Stimulated activated CD4-positive, alpha-beta T cell treated with anti-CD3 and anti-CD28 coated beads, Interleukin-2, amount 100 ng/mL, for 24 hours (primary cell): ENCODE data around the gene HADHA.
A peak's percentile ranks its signal among the peaks of the same experiment; 100 is the strongest.

Source experiments
- DNase-seq, 2 donors: peaks; one replicate each; pipeline ENCODE4 v3.0.0-alpha.2; 2020

Gene HADHA

DNA sequence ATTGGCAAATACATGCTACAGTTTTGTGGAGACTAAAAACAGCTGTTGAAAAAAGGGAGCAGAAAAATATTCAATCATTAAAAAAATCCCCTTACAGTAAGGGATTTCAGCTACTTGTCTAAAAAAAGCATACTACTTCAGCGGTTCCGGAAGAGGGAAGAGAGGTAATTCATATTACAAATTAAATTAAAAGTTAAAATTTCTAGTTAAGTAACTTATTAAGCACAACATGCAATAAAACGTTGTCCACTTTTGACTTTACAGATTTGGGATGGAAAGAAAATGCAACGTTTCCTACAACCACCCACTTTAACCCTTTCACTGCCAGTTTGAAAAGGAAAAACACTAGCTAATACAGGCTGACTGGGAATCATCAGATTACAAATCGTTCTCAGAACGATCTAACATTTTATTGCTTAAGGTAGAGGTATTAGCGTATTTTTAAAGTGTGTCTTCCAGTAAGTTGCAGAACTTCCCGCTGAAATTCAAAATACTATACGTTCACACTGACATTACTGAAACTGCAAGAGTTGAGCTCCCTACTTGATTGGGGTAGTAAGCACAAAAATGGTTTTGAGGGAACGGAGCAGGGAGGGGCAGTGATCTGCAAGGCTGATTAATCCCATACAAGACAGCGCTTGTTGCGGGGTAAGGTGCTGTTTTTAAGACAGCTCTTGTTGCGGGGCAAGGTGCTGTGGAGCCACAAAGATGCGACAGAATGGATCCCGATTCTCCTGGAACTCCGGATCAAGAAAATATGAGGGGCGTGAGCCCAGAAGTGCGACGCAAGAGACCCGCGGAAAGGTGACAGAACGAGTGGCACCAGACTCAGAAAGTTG lies 743 bp downstream of the HADHA start:
- peak in 1 of 2 donors; percentile 33 for DNase-seq

DNA sequence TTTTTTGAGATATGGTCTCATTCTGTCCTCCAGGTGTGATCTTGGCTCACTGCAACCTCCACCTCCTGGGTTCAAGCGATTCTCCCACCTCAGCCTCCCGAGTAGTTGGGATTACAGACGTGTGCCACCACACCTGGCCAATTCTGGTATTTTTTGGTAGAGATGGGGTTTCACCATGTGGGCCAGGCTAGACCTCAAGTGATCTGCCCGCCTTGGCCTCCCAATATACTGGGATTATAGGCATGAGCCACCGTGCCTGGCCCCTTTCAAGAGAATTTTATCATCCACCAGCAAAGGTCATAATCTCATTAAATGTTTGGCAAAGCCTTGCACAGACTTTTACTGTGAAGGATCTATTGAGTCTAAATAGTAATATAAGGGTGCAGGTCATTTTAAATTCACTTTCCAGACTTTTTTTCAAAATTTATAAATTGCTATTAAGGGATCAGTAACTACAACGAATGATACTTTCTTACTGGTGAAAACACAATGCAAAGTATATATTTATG lies 2.5 kb downstream of the HADHA start:
- DNase-seq = no peak

DNA sequence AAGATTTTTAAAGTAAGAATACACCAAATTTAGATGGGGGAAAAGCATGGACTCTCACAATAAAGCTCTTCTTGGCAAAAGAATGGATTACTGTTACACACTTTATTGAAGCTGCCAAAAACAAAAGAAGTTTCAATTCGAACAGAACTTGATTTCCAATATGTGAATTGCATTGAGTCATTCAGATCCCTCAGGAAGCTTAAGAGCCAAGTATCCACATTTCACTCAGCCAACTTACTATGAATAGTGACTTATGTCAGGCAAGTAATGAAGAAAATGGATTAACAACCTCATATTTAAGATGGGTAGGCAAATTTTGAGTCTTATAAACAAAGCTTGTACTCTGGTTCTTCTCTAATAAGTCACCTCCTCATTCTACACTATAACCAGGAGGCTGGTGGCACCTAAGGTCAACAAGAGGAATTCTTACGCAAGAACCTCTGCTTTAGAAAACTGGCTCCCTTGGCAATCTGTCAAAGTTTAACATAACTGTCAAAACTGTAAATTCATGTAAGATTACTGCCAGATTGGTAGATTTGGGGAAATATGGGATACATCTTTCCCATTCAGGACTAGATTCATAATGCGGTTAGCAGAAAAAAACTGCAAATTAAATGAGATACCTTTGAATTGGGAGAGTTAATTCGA lies 6.0 kb downstream of the HADHA start:
- DNase-seq = no peak

DNA sequence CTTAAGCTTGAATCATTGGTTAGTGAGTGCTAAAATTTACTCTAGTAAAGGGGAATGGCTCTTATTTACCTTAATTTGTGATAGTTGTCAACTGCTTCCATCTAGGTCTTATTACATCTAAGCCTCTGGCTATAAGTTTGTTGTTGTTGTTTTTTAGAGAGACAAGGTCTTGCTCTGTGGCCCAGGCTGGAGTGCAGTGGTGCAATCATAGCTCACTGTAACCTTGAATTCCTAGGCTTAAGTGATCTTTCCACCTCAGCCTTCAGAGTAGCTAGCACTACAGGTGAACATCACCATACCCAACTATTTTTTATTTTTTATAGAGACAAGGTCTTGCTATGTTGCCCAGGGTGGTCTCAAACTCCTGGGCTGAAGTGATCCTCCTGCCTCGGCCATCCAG lies 6.6 kb downstream of the HADHA start:
- DNase-seq = no peak

DNA sequence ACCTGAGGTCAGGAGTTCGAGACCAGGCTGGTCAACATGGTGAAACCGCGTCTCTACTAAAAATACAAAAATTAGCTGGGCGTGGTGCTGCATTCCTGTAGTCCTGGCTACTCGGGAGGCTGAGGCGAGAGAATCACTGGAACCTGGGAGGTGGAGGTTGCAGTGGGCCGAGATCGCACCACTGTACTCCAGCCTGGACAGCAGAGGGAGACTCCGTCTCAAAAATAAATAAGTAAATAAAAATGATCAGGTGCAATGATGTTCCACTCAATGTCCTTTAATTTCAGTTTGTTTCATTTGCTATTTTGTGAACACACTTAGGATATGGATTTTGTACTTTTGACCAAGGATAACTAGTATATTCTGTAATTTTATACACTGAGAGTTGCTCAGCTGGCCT lies 9.3 kb downstream of the HADHA start:
- DNase-seq = no peak

DNA sequence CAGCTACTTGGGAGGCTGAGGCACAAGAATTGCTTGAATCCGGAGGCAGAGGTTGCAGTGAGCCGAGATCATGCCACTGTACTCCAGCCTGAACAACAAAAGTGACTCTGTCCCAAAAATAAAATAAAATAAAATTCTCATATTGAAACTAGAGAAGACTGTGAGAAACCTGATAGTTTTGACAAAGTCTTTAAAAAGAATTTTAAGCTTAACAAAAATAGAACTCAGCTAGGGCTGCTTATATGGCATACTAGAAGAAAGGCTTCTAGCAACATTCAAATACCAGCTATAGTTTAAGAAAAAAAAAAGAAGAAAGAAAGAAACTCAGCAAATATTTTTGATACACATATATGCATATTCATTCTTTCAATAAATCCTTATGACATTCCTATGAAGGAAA lies 13.6 kb downstream of the HADHA start:
- no peak for DNase-seq

DNA sequence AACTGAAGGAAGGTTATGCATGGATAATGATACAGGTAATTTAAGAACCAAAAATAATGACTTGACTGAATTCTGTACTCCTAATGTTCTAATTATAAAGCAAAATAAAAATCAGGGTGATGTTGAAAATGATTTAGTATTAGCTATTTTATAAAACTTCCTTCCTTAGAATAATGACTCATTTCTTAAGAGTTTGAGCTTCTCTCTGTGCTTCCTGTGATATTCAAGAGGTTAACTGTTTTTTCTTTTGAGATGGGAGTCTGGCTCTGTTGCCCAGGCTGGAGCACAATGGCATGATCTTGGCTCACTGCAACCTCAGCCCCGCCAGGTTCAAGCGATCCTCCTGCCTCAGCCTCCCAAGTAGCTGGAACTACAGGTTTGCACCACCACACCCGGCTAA lies 14.8 kb downstream of the HADHA start:
- DNase-seq = no peak

DNA sequence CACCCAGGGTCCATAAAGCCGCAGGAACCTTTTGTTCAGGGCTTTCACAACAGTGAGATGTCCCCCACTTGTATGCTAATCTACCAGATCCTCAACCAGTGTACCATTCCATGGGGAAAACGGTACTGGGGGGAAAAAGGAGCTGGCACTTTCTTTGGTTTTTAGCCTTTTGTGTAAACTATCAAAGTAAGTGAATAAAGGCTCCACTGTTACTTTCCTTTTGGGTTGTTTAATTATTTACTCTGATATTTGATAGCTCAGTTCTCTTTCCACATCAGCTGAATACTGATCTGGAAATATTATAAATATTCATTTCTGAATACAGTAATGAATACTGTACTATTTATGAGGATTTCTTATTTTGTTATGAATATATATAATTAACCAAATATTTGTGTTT lies 20.3 kb downstream of the HADHA start:
- DNase-seq = no peak

DNA sequence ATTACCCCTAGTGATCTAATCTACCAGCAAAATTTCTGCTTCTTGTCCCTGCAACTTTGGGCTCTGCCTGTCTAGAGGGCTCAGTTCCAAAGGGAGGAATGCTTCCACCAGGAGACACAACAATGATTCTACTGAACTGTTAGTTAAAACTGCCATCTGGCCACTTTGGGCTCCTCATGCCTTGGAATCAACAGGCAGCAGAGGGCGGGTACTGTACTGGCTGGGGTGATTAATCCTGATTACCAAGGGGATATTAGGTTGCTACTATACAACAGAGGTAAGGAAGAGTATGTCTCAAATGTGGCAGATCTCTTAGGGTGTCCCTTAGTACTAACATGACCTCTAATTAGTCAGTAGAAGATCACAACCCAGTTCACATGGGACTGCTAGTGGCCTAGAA lies 21.4 kb downstream of the HADHA start:
- no peak for DNase-seq

DNA sequence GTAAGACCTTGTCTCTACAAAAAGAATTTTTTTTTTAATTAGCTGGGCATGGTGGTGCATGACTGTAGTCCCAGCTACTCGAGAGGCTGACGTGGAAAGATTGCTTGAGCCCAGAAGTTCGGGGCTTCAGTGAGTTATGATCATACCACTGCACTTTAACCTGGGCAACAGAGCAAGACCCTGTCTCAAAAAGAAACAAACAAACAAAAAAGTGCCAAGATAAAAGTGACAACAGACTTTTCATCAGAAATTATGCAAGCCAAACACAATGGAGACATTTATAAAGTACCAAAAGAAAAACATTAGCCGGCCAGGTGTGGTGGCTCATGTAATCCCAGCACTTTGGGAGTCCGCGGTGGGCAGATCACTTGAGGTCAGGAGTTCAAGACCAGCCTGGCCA lies 26.7 kb downstream of the HADHA start:
- no peak for DNase-seq

DNA sequence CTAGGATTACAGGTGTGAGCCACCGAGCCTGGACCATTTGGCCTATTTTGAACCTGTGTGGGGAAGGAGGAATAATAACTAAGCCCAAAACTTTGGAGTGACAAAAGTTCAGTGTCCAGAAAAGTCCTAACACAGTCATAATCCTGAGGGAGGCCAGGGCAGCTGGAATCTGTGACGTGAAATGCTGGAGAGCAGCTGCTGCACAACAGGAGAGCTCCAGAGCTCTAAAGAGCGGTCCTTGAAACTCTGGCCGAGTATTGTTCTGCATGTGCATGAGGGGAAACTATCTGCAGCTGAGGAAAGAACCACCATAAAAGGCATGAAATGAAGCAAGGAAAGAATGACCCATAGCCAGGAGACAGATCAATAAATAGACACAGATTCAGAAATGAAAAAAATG lies 27.8 kb downstream of the HADHA start:
- DNase-seq = no peak

DNA sequence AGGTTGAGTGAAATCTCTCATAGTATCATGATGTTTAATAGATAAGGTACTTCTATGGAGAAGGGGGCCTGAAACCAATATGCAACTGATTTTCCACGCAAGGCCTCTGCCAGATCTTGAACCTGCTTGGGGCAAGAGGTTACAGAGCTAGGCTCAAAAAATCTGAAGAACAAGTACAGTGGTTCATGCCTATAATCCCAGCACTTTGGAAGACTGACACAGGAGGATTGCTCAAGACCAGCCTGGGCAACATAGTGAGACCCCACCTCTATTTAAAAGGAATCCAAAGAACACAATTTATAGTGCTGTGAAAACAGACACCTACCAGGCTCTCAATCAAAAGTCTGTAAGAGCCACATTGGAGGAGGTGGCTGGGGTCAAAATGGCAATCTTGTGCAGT lies 28.6 kb downstream of the HADHA start:
- DNase-seq = no peak

DNA sequence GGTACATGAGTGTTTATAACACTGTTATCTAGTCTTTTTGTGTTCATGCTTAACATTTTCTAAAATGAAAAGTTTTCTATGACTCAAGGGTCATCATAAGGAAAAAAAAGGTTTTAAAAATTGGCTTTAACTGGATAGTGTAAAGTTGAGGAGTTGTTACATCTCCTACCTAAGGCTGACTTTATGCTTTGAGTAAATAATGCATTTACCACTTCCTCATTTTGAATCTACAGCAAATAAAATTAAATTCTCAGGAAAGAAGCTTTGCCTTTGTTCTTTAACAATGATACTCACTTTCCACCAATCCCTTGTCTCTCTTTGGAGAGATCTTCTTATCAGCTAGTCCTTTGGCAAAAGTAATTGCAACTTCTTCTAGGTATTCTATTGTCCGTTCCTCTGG lies 29.7 kb downstream of the HADHA start:
- DNase-seq = no peak

DNA sequence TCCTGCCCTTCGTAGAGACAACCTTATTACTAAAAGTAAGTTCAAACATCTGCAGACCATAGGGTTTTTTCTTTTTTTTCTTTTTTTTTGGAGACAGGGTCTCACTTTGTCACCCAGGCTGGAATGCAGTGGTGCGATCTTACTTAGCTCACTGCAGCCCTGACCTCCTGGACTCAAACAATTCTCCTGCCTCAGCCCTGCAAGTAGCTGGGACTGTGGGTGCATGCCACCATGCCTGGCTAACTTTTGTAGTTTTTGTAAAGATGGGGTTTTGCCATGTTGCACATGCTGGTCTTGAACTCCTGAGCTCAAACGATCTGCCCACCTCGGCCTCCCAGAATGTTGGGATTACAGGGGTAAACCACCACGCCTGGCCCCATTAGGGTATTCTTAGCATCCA lies 32.4 kb downstream of the HADHA start:
- no peak for DNase-seq

DNA sequence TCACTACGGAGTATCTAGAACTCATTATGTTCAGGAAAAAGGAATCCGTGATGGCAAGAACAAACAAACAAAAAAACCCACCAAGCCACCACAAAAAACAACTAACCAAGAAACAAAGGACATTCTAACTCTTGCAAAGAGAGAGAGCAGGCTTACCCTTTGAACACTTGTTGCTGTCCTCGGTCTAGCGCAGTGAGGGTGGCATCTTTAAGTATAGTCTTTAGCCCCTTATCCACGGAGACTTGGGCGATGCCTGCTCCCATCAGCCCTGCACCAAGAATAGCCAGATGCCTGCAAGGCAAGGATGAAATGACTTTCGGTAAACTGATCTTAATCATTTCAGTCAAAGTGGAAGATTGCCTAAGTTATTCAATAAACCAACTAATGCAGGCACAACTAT lies 40.5 kb downstream of the HADHA start:
- DNase-seq = no peak

DNA sequence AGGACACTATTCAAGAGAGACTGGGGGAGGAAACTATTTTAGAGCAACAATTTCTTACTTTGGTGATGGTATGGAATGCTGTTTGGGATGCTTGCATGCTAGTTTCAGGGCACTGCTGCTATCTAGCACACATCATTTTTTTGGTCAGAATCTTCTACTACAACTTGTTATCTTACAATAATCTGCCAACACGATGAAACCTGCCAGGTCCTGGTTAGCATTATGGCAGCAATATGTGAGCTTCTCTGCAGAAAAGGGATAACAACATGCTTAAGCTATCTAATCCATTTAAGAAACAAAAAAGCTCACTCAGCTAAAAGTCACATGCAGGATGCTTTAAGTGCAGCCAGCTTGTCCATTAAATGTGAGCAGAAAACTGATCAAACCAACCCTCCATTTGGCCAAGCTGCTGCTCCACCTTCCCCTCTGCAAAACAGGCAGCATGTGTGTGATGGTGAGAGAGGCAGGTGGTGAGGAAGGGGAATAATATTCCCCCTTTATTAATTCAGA lies 41.4 kb downstream of the HADHA start:
- no peak for DNase-seq

DNA sequence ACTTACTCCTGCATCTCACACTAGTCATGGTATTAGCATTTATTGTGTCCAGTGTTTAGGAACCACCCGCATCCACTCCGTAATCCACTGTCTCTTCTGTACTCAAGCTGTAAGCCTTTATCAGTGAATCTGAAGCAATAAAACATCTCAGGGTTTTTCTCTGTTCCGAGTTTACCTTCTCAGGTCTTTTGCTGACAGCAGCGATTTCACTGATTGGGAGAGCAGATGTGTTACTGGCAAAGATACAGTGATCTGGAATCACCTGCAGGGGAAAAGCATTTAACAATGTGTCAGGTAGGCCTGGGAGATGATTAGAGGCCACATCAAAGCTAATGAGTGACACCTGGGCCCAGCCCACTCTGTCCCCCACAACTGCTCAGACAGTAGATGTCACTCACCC lies 46.9 kb downstream of the HADHA start:
- DNase-seq = no peak

DNA sequence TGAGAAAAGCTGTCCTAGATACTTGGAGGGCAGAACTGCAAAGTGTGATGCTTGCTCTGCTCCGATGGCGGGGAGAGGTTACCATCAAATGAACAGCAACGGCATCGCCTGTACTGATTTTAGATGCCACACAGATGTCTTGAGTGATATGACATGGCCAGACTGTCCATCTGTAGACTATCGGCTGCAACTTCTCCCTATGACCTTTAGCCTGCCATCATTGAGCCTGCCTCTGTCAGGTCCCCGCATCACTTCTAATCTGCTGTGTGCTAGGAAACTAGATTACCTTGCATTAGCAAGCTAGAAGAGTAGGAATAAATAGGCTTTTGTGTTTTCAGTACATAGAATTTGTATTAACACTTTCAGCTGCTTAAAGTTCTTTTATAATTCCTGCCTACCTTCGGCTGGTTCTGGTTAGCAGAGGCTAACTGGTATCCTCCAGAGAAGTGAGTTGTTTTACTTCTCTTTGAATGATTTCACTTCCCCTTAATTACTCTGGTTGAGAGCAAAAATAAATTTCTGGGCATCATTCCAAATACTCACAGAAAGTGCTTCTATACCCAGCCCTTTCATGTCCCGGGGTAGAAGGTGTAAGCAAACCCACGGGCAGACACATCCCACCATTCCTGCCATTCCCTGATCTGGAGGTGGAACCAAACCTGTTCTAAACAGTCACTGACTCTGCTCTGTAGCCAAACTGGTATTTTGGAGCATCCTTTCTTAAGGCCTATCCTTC lies 47.6 kb downstream of the HADHA start:
- no peak for DNase-seq

DNA sequence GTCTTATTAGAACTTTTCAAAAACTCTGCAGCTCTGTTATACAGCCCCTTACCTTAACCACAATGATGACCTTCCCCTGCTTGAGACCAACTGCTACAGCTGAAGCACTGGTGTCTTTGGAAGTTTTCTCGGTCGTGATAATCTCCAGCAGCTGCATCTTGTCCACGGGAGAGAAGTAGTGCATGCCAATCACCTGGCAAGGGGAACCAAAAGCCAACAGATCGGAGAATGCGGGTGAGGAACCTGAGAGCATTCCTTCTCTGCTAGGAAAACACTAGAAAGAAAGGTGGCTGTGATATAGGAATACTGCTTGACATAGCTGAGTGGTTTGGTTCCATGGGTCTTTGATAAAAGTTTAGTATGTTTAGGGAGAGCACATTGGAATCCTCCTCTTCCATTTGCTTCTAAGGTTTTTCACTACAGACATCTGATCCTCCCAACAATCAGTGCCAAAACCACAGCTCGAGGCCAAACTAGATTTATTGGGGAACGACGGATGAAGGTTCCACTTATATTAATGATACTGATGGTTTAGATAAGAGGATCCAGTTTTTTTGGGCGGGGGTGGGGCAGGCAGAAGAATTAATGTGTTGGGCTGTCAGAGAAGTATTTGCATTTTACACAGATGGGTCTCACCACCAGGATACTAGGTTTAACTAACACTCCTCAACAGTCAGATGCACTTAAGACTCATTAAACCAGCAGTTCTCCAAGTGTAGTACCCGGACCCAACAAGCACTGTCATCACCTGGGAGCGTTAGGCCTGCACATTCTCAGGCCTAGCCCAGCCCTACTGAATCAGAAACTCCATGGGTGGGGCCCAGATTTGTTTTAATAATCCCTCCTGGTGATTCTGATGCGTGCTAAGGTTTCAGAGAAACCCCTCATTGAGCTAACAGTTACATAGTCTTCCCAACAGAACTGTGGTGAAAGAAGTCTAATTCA lies 49.1 kb downstream of the HADHA start:
- DNase-seq = no peak

DNA sequence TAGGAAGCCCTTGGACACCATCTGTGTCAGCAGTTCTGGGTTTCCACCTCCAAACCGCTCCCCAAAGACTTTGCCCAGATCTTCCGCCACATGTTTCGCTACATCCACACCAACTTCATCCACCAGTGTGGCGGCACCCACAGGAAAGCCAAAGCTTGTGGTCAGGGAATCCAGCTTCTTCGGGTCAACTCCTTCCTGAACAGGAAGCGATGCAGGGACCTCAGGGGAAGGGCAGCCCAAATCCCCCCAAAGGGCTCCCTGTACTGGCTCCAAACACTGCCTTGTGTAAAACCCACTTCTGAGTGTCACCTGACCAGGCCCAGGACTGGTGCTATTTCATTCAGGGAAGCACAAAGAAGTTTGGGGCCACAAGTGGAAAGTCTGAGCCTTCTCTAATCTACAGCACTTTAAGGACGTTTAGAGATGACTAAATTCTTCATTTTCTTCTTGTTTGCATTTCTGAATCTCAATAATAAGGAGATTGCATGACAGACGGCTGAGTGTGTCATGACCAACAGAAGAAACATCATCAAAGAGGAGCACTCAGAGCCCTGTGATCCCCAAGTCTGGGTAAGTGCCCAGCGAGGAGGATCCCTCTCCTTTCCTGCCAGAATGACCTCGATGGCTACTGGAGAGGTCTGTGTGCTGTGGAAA lies 50.7 kb downstream of the HADHA start:
- DNase-seq = no peak

DNA sequence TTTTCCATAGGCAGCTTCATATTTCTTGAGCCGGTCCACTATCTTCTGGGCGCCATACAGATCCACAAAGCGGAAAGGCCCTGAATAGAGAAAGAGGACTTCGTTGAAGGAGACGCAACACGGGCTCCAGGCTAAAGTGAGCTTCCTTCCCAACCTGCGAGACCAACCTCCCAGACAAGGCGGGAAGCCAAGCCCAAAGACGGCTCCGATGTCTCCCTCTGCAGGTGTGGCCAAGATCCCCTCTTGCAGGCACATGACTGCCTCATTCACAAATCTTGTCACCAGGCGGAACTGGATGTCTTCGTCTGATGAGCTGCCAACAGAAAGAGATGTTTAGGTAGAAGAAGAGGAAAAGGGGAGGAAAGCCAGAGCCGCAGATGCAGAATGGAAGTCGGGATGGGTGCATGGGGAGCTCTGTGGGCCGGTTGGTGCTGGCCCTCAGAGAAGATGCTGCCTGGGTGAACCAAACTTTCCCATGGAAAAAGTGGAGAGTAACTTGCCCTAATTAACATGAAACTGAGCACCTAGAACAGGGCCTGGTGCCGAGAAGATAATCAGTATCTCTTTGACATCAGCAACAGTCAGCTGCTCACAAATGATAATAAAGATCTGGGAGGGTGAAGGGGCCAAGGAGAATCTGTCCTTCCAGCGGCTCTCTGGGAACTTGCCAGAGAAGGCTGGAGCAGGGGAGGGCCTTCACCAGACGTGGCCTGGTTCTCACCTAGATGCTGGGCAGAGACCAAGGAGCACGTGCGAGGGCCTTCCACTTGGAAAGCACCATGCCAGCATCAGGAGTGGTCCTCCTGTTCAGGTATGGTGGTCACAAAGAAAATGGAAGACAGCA lies 52.9 kb downstream of the HADHA start:
- DNase-seq = no peak
